ENCODE data around the gene H2AZ2.
A peak's percentile ranks its signal among the peaks of the same experiment; 100 is the strongest.

H2AZ2 gene

GRCh38 chr7:44796504-44797328, 51.2 kb downstream of the H2AZ2 start, which contains the start of gene PPIA:
Gene PPIA (plus strand): TSS chr7:44796681. CDS start chr7:44796725, 44 bp downstream.
- H3K36me3 ChIP-seq (ENCODE audit: control insufficient read depth, insufficient read depth, low read length) = peaks cover 12% of the 10 kb centered on the region
- no peak for TF ChIP-seq CTCF (IDR thresholded peaks at IDR 0.05; ENCODE audit: insufficient read depth, low read length, poor library complexity, severe bottlenecking)

GRCh38 chr7:44796034-44796503, 51.8 kb downstream of the H2AZ2 start:
- no peak for DNase-seq (ENCODE audit: extremely low read depth, insufficient read length)
- peaks cover 10% of the 10 kb centered on the region for H3K36me3 ChIP-seq (ENCODE audit: control insufficient read depth, insufficient read depth, low read length)
- H3K4me3 ChIP-seq (replicated peaks; ENCODE audit: low read depth, low read length) = peak overlapping the region; percentile 96
- TF ChIP-seq CTCF (IDR thresholded peaks at IDR 0.05; ENCODE audit: insufficient read depth, low read length, poor library complexity, severe bottlenecking) = no peak
- no peaks in the 10 kb centered on the region for H3K27me3 ChIP-seq (replicated peaks; ENCODE audit: control insufficient read depth, insufficient read depth, low read length)

More at GRCh38 chr7:44796504-44797328, 51.2 kb downstream of the H2AZ2 start, which contains the start of gene PPIA:
- Histone ChIP-seq H3K27me3 (replicated peaks; ENCODE audit: control insufficient read depth, insufficient read depth, low read length) (no peaks in the 10 kb centered on the region), H3K4me3 (replicated peaks; ENCODE audit: low read depth, low read length) (peak within 1 kb of the TSS; percentile 96)
- peak; percentile 98 for DNase-seq (ENCODE audit: extremely low read depth, insufficient read length)

- Histone ChIP-seq H3K27me3 (replicated peaks; ENCODE audit: control insufficient read depth, insufficient read depth, low read length) (no peaks in the 10 kb centered on the region), H3K4me3 (replicated peaks; ENCODE audit: low read depth, low read length) (no peak overlapping the region), H3K36me3 (ENCODE audit: control insufficient read depth, insufficient read depth, low read length) (peaks cover 3% of the 10 kb centered on the region)
- DNase-seq (ENCODE audit: extremely low read depth, insufficient read length) = no peak
- no peak for TF ChIP-seq CTCF (IDR thresholded peaks at IDR 0.05; ENCODE audit: insufficient read depth, low read length, poor library complexity, severe bottlenecking)
Measured at GRCh38 chr7:44794331-44794730, 53.6 kb downstream of the H2AZ2 start.

GRCh38 chr7:44793919-44794318, 54.0 kb downstream of the H2AZ2 start:
- no peak for TF ChIP-seq CTCF (IDR thresholded peaks at IDR 0.05; ENCODE audit: insufficient read depth, low read length, poor library complexity, severe bottlenecking)
- Histone ChIP-seq H3K36me3 (ENCODE audit: control insufficient read depth, insufficient read depth, low read length) (peaks cover 2% of the 10 kb centered on the region; the same call in 1 of the 2 replicates), H3K4me3 (replicated peaks; ENCODE audit: low read depth, low read length) (no peak overlapping the region), H3K27me3 (replicated peaks; ENCODE audit: control insufficient read depth, insufficient read depth, low read length) (no peaks in the 10 kb centered on the region)
- DNase-seq (ENCODE audit: extremely low read depth, insufficient read length) = no peak

GRCh38 chr7:44791278-44792219, 56.3 kb downstream of the H2AZ2 start:
- no peaks in the 10 kb centered on the region for H3K27me3 ChIP-seq (replicated peaks; ENCODE audit: control insufficient read depth, insufficient read depth, low read length)
- TF ChIP-seq CTCF (IDR thresholded peaks at IDR 0.05; ENCODE audit: insufficient read depth, low read length, poor library complexity, severe bottlenecking) = no peak
- DNase-seq (ENCODE audit: extremely low read depth, insufficient read length) = no peak
- no peaks in the 10 kb centered on the region for H3K36me3 ChIP-seq (ENCODE audit: control insufficient read depth, insufficient read depth, low read length)
- H3K4me3 ChIP-seq (replicated peaks; ENCODE audit: low read depth, low read length) = no peak overlapping the region
